Activated CD8-positive, alpha-beta memory T cell treated with anti-CD3 and anti-CD28 coated beads, Interleukin-2, amount 50 U/mL, for 1 hour (primary cell): ENCODE data around the gene CRY1.
A peak's percentile ranks its signal among the peaks of the same experiment; 100 is the strongest.

Experiments used
- DNase-seq: peaks from one replicate; pipeline ENCODE4 v3.0.0-alpha.2; 2020; ENCODE audit errors: extremely low read depth

CRY1 gene

DNA sequence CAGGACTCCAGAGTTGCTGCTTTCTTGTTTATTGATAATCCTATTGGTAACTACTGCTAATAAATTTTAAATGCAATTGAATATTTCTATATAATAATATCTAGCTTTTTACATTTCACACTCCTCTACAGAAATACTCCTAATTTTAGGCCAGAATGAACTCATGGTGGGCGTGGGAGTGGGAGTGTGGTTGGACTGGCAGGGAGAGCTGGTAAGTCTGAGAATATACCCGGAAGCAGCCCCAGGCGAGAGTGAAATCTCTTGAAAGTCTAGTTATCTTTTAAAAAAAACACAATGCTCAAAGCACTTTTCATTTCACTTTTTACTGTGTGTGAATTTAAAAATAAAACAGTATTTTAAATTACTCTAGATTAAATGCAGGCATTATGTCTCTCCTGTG, 132.9 kb downstream of the CRY1 start:
- DNase-seq: no peak

GRCh38 chr12:106957583-106957982, 135.8 kb downstream of the CRY1 start:
- no peak for DNase-seq

- no peak for DNase-seq
Measured at GRCh38 chr12:106956048-106956578, 137.2 kb downstream of the CRY1 start.

DNA sequence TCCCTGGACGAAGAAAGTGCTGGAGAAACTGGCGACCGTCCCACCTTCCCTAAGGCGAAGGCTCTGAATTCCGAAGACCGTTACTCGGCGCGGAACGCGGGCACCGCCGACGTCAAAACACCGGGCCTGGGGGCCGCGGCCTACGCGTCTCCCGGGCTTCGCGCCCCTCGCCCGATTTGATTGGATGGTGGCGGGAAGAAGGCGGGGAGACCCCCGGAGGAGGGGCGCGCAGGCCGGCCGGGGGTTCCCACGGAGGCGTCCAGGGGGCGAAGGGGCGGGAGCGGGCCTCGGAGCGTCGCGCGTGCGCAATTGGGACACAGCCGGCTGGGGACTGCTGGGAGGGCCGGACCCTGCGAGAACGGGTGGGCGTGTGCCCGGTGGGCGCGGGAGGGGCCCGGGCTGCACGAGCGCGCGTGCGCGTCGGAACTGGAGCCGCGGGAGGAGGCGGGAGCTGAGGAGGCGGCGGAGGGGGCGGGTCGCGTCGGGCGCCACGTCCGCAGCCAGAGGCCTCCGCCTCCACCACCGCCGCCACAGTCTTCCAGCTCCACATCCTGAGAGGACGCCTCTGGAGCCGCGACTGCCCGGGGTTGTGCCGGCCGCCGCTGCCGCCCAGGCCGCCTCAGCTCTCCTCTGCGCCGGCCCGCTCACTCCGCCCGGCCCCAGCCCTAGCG, 137.8 kb downstream of the CRY1 start, which contains the start of gene TMEM263:
TMEM263 (plus strand) TSS at position 531 of the 671 bp plus-strand sequence. CDS start 11,210 bp downstream, outside the sequence.
- peak; percentile 72 for DNase-seq

GRCh38 chr12:106954462-106955376, 138.6 kb downstream of the CRY1 start:
- no peak for DNase-seq

- DNase-seq: no peak
Measured at GRCh38 chr12:106953352-106954250, 139.7 kb downstream of the CRY1 start.

GRCh38 chr12:106950591-106950990, 142.8 kb downstream of the CRY1 start:
- DNase-seq: no peak

DNA sequence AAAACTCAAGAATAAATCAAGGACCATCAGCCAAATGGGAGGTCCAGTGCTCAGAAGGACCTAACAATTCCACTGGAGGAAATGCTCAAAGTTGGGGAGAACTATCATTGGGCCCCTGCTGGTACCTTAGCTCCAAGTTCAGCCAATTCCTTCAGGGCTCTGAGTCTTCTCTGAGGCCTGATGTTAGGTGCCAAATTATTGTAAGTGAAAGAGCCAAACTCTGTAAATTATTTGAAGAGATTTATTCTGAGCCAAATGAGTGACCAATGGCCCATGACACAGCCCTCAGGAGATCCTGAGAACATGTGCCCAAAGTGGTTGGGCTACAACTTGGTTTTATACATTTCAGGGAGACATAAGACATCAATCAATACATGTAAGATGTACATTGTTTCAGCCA, 145.9 kb downstream of the CRY1 start:
- no peak for DNase-seq

GRCh38 chr12:106945261-106945851, 148.0 kb downstream of the CRY1 start:
- no peak for DNase-seq

DNA sequence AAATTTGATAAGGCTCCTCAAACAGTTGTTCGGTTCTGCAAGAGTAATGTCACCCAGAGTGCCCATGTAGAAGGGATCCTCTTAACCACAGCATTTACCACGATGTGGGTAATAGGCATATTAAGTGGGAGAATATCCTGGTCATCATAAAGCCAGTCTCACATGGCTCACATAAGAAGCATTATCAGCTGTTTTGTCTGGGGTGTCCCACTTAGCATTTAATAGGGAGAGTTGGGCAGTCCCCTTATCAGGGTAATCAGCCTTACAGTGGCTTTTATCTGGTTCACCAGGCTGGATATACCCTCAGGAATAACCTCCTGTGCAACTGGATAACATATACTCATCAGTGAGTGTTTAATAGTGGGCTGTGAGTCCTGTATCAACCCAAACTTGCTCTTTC, 150.6 kb downstream of the CRY1 start:
- no peak for DNase-seq

DNA sequence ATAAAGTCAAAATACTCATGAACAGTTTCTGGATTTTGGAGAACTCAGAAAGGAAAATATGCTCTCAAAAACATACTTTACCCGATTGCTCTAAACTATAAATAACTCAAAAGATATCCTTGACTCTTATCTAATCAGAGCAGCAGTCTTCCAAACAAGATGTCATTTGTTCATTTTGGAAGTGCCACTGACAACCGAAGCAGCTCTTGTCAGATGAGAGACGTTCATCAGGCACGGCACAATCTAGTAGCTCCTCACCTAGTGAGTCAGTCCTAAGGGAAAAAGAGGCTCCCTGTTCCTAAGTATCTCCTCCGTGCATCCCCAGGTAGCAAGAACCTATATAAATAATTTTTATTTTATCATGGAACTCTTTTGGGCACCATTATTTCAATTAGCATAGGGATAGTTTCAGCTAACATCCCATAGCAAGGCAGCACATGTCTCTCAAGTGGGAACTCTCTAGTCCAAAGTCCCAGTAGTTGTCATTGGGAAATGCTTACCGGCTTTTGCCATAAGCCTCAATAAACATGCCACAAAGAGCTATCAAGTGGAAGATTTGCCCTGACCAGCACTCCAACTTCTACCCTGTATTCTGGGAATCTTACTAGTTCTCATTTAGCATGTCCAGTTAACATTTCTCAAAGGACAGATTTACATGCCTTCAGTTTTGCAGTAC, 151.7 kb downstream of the CRY1 start:
- DNase-seq: no peak
